Mucosa of descending colon (tissue), 3 donors: ENCODE data around the gene PEX11A. TPM values are rescaled to one million over a fixed set of nuclear protein-coding genes. Genes with fewer than 3 reads are reported as not detected.

Source experiments
- ATAC-seq: fragments of 200-7000 bp; cut with Tn5 transposase; one replicate; pipeline ENCODE4 v1.9.1; 2020; ENCODE audit warnings: mild to moderate bottlenecking, moderate library complexity
- DNase-seq, 3 donors: peaks; one replicate each; pipeline ENCODE4 v3.0.0-alpha.2; 2020
- H3K36me3 ChIP-seq: fragments of 200-600 bp; one replicate; pipeline ENCODE4 v1.8.0; 2021; ENCODE audit warnings: low read depth, mild to moderate bottlenecking
- H3K4me1 ChIP-seq: fragments of 200-600 bp; one replicate; pipeline ENCODE4 v1.8.0; 2021; ENCODE audit warnings: low read depth, mild to moderate bottlenecking
- H3K4me3 ChIP-seq: fragments of 200-600 bp; one replicate; pipeline ENCODE4 v1.8.0; 2021; ENCODE audit warnings: mild to moderate bottlenecking
- H3K9me3 ChIP-seq: fragments of 200-600 bp; one replicate; pipeline ENCODE4 v1.8.0; 2021; ENCODE audit warnings: mild to moderate bottlenecking
- intact Hi-C, 2 donors: fragments of 100-400 bp; cut with DNase I in 1 of 2; cut with micrococcal nuclease in 1 of 2; formaldehyde crosslinking; loops; one replicate each; pipeline versions ENCODE4 v1.11.0 to v1.11.1; 2022; cut with DNase I, micrococcal nuclease
- long read RNA-seq, 2 donors: library from polyadenylated mRNA; unstranded; transcript quantifications; one replicate each; pipeline ENCODE4 v2.0.0, GENCODE V29; 2019 to 2021
- total RNA-seq, 3 donors: library from RNA; stranded (reverse); fragmentation: NEBNext Ultra II Directional in 2 of 3; extraction: Animal tissue kit (Norgen Biotek cat#: 25700) in 2 of 3; gene quantifications; one replicate each; pipeline versions ENCODE4 v1.2.1 to v1.2.4, GENCODE V29; 2021 to 2023
- TF ChIP-seq, protein P1 (sequence below): fragments of 200-600 bp; IDR thresholded peaks from one replicate; pipeline ENCODE4 v1.8.0; 2022; ENCODE audit warnings: antibody characterized with exemption, mild to moderate bottlenecking
- donor health status: DM: no; HTN: no; CAD: no; lungs with moderate emphysema.
- donor health status: DM: no; HTN: no; CAD: no.
- donor health status: DM: no; HTN: yes; CAD: no.

The PEX11A gene, protein sequence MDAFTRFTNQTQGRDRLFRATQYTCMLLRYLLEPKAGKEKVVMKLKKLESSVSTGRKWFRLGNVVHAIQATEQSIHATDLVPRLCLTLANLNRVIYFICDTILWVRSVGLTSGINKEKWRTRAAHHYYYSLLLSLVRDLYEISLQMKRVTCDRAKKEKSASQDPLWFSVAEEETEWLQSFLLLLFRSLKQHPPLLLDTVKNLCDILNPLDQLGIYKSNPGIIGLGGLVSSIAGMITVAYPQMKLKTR
- total RNA-seq, result 10 to 100 TPM; 15.5 to 38.5 (median 16.7) TPM
- long read RNA-seq, donor 1, transcript PEX11A-203 (2 exons, 905 nt), result minor isoform, 8 of 19 reads
- long read RNA-seq, donor 1, transcript PEX11A-201 (3 exons, 2,740 nt), result major isoform, 10 of 19 reads
- long read RNA-seq, donor 1, partial matches to known transcripts, result 0 of 19 reads
- long read RNA-seq, donor 1, other reads (novel, unspliced or antisense), result 1 of 19 reads
- long read RNA-seq, donor 2, transcript PEX11A-201 (3 exons, 2,740 nt), result major isoform, 8 of 12 reads
- long read RNA-seq, donor 2, partial matches to known transcripts, result 0 of 12 reads
- long read RNA-seq, donor 2, other reads (novel, unspliced or antisense), result 0 of 12 reads

DNA sequence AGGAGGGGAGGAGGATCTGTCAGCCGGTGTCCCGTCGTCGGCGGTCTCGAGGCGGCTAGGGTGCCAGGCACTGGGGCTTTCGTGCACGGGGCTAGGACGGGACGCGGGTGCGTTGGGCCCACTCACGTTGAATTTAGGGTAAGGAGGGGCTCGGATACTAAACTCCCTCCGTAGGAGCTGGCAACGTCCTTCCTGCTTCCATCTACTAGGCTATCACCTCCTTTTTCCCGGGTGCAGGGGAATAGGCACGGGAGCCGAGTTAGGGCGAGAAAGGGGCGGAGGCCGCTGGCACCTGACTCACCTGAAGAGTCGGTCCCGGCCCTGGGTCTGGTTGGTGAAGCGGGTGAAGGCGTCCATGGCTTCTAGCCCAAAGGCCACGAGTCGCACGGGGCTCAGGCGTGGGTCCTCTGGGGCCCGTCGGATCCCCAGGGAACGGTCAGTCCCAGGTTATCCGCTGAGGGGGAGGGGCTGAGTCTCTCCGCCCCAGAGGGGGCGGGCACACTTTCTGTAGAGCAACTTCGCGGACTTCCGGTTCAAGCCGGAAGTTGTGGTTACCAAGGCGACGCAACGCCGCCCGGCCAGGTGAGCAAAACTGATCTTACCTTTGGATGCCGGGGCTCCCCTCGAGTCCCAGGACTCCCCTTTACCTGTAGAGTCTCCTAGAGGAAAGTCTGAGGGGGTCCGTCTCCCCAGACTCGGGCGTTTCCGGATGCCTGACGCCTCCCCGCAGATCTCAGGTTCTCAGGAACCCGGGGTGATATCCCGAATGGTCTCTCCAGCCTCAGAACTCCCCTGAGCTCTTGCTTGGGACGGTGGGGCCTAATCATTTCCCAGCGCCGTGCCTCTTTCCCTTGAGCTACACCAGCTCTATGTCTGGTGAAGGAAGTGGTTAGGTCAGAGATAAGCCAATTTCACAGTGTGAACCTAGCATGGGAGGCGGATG lies at the start of gene PEX11A, which contains the start of gene WDR93:
Gene PEX11A, minus strand, starts transcription at position 479 of the 943 bp plus-strand sequence. Its CDS starts 122 bp downstream, at position 357.
Gene WDR93, plus strand, starts transcription at position 536 of the 943 bp plus-strand sequence. CDS start 10,936 bp downstream, outside the sequence.
- DNase-seq (peak; percentile 92 to 95 (median 92)), ATAC-seq (peak; percentile 98)
- H3K36me3 ChIP-seq, result no peaks in the 10 kb centered on the region
- no peaks in the 10 kb centered on the region for H3K9me3 ChIP-seq
- intact Hi-C loops, result no loop called here
- TF ChIP-seq, protein P1, sequence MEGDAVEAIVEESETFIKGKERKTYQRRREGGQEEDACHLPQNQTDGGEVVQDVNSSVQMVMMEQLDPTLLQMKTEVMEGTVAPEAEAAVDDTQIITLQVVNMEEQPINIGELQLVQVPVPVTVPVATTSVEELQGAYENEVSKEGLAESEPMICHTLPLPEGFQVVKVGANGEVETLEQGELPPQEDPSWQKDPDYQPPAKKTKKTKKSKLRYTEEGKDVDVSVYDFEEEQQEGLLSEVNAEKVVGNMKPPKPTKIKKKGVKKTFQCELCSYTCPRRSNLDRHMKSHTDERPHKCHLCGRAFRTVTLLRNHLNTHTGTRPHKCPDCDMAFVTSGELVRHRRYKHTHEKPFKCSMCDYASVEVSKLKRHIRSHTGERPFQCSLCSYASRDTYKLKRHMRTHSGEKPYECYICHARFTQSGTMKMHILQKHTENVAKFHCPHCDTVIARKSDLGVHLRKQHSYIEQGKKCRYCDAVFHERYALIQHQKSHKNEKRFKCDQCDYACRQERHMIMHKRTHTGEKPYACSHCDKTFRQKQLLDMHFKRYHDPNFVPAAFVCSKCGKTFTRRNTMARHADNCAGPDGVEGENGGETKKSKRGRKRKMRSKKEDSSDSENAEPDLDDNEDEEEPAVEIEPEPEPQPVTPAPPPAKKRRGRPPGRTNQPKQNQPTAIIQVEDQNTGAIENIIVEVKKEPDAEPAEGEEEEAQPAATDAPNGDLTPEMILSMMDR, result no peak
- H3K4me3 ChIP-seq, result peak within 1 kb of the TSS; percentile 50
- H3K4me1 ChIP-seq, result peaks cover 13% of the 10 kb centered on the region

DNA sequence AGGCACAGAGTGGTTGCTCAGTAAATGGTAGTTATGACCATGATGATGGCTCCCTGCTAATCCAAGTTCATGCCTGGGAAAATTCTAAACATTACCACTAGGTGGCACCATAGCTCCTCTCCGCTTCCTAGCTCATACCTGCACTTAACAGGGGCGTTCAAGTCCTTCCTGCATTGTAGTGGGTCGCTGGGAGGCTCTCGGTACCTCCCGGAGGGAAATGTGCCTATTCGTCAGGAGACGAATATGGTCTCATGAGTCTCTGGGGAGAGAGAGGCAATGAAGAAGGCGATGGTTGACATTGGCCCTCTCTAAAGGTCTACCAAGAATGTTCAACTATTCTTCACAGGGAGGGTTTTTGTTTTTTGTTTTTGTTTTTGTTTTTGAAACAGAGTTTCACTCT lies 49.6 kb upstream of the PEX11A start:
- Histone ChIP-seq H3K4me1 (no peaks in the 10 kb centered on the region), H3K9me3 (no peaks in the 10 kb centered on the region), H3K4me3 (no peak overlapping the region), H3K36me3 (no peaks in the 10 kb centered on the region)
- ATAC-seq (peak; percentile 93), DNase-seq (peak in 1 of 3 donors; percentile 82)
- intact Hi-C loops, result no loop called here
- TF ChIP-seq, protein P1, result peak; percentile 85

DNA sequence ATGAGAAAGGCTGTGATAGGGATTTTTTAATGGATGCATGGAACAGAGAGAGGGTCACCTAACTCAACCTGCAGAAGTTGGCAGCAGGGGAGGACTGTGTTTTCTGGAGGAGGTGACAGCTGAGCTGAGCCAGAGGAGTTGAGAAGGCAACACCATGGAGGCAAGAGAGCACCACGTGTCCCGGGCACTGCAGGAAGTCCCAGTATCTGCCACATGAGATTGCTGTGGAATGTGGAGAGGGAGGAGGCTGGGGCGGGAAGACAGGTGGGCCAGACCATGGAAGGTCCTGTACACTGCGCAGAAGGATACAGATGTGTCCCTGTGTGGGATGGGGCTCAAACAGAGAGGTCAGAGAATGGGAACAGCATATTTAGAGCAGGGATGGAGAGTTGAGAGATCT lies 45.2 kb upstream of the PEX11A start:
- intact Hi-C loops, result loop anchor here in 1 of 2 donors (10.0 kb wide), 1 partner anchor 91 kb away; no protein-coding TSS in a partner anchor
- DNase-seq (no peak), ATAC-seq (no peak)

DNA sequence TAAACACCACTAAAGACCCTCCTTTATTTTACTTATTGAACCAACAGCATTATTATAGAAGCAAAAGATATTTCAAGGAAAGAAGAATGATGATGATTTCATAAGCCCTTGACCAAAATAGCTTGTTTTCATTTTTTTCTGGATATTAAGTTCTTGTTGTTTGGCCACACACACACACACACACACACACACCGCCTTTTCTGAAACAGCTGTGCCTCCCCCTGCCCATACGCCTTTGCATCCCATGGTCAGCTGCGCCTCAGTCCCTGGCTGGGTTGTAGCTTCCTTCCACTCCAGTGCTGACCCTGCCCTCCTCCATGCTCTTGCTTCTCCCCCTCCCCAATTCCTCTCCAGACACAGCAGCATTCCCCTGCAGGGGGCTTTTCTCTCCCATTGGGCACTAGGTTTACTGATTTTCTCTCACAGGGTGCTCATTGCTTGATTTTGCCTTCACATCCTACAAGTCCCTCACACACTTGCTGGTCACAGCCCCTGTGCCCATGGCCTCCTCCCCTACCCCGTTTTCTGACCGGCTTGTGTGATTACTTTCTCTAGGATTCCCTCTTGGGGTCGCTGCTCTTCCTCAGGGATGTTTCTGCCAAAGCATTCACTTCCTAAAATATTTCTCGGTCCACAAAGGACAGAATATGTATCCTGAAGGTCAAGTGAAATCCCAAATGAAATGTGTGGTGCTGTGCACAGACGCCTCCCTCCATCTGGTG lies 42.1 kb upstream of the PEX11A start:
- TF ChIP-seq, protein P1, result no peak
- no peak for DNase-seq
- intact Hi-C loops, result loop anchor here in 1 of 2 donors (10.0 kb wide), 1 partner anchor 88 kb away; no protein-coding TSS in a partner anchor

More for the DNA sequence above, 45.2 kb upstream of the PEX11A start:
- TF ChIP-seq, protein P1, result no peak
- H3K4me3 ChIP-seq, result no peak overlapping the region
- no peaks in the 10 kb centered on the region for H3K36me3 ChIP-seq
- H3K4me1 ChIP-seq, result no peaks in the 10 kb centered on the region
- H3K9me3 ChIP-seq, result no peaks in the 10 kb centered on the region

More for the DNA sequence above, 42.1 kb upstream of the PEX11A start:
- no peaks in the 10 kb centered on the region for H3K9me3 ChIP-seq
- ATAC-seq, result no peak
- no peaks in the 10 kb centered on the region for H3K4me1 ChIP-seq
- no peak overlapping the region for H3K4me3 ChIP-seq
- no peaks in the 10 kb centered on the region for H3K36me3 ChIP-seq
